Activated CD4-positive, CD25-positive, alpha-beta regulatory T cell treated with anti-CD3 and anti-CD28 coated beads, Interleukin-2, amount 50 U/mL, for 16 hours (primary cell): ENCODE measurements around the gene FUOM.
"Not testable (repeated sequence)": the region's sequence is repeated elsewhere in the genome, so short reads cannot be mapped to it uniquely, and the experiment has no call there.

Experiments used
- DNase-seq: peaks from one replicate; pipeline ENCODE4 v3.0.0-alpha.2; 2020; ENCODE audit warnings: low read depth, low spot score

The FUOM gene

DNA sequence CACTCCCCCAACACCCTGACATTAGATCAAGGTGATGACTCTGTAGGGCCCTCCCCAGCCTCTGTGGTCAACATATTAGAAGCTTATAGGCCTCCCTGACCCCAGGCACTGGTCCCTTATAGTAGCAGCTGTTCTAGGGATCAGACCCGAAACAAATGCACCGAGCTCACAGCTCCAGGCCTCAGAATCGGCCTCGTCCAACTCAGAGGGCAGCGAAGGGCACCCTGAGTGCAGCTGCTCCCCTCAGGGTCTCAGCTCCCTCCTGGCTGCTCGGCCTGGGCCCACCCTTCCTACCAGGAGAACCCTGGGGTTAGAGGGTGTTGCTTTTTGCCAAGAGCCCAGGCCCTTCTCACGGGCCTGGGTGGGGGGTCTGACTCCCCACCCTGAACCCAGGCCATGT lies 10.3 kb upstream of the FUOM start:
- DNase-seq = no peak

GRCh38 chr10:133367461-133367860 lies 9.6 kb upstream of the FUOM start:
- DNase-seq = not testable (repeated sequence)

DNA sequence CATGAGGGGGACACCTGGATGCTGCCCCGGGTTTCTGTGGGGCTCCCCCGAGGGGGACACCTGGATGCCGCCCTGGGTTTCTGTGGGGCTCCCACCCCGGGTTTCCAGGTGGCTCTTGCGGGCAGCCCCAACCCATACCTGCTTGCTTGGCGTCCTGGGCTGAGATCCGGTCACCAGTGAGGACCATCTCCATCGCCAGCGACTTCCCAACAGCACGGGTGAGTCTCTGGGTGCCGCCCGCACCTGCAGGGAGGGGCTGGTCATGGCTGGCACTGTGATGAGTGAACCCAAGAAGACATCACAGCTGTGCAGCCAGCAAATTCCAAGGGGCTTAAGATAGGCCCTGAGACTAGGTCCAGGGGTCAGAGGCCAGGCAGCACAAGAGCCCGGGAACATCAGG lies 8.9 kb upstream of the FUOM start:
- no peak for DNase-seq

GRCh38 chr10:133366130-133366478 lies 8.3 kb upstream of the FUOM start:
- no peak for DNase-seq

DNA sequence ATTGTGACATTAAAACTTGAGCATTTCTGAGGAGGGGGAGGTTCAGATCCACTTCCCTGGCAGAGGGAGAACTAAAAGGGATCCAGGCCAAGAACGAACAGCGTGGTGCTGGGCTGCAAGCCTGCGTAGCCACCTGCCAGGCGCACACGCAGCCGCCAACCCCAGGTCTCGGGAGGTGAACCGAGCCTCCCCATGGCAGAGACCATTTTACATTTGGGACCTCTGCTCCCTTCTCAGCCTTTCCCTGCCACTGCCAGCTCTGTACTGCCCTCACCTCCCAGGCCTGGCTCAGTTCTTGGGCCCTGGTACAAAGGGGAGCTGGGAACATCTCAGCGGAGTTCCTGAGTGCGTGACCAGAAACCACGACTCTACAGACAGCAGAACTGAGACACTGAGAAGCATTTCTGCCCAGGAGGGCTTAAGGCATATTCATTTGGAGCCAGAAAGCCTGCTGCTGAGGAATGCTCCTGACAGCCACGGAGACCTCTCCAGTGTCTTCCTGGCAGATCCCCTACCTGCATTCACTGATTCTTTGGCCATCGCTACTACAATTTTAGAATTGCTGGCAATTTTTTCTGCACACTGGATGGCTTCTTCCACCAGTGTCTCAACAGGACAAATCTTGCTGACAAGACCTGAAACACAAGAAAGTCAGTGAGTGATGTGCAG lies 7.8 kb upstream of the FUOM start:
- no peak for DNase-seq

DNA sequence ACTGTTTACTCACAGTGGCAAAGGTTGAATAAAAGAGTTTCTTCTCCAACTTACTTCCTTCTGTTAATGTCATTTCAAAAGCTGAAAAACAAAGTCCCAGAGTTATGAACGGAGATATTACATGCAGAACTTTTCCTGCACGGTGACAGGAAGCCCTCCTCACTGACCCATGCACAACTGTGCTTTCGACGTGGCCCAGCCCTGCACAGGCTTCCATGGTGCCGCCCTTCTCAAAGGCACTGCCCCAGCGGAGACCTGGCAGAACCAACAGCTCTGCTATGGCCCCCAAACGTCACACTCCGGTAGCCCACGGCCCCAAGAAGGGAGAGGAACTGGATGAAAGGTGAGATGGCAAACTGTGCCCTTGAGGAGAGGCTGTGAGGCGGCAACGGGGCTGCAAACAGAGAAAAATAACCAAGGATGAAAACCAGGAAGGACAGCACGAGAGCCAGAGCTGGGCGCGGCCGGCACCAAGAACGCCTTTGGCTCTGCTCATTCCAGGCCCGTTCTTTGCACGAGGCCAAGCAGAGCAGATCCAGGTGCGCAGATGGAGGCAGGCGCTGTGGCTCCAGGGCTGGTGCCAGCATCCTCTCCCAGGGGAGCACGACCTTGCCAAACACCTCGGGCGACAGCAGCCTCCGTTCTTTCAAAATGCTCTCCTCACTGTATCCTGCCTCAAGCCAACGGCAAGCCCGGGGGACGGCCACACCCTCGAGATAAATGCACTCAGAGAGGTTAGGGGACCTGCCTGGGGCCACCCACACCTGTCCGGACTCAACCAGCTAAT lies 7.0 kb upstream of the FUOM start:
- no peak for DNase-seq

DNA sequence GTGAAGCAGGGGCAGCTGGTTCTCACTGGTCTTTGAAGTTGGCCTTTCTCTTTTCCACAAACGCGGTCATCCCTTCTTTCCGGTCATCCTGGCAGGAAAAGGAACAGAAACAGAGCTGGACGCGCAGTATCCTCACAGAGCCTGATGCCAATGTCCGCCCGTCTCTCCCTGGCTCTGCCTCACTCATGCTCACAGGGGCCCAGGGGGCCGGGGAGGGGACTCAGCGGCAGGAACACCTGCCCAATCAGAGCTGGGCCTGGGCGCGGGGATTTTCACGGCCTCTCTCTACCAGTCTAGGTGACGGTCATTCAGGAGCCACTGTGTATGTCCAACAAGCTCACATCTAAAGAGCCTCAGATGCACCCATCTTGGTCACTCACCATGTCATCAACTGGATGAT lies 5.0 kb upstream of the FUOM start:
- DNase-seq = no peak

DNA sequence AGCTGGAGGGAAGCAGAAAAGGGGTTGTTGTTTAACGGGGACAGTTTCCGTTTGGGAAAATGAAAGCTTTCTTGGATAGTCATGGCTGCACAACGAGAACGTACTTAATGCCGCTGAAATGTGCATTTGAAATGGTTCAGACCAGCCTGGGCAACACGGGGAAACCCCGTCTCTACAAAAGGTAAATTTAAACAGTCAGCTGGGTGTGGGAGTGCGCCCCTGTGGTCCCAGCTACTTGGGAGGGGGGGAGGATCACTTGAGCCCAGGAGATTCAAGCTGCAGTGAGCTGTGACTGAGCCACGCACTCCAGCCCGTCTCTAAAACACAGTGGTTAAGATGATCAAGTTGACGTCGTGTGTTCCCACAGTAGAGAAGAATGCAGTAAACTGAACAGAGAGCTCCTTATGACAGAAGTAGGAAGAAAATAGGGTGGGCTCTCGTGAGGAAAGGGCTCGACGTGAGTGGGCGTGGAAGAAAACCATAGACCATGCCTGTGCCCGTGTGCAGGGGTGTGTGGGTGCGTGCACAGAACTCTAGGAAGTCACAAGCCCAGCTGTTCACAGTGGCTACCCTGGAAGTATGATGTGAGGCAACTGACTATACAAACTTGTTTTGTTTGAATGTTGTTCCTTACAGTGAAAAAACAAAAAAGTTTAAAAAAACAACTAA lies 4.1 kb upstream of the FUOM start:
- DNase-seq = no peak

GRCh38 chr10:133361227-133361626 lies 3.4 kb upstream of the FUOM start:
- no peak for DNase-seq

- no peak for DNase-seq
Measured at GRCh38 chr10:133359972-133360610, 2.3 kb upstream of the FUOM start.

- no peak for DNase-seq
Measured at GRCh38 chr10:133359554-133359971, 1.7 kb upstream of the FUOM start.

- no peak for DNase-seq
Measured at GRCh38 chr10:133358925-133359310, 1.1 kb upstream of the FUOM start.

DNA sequence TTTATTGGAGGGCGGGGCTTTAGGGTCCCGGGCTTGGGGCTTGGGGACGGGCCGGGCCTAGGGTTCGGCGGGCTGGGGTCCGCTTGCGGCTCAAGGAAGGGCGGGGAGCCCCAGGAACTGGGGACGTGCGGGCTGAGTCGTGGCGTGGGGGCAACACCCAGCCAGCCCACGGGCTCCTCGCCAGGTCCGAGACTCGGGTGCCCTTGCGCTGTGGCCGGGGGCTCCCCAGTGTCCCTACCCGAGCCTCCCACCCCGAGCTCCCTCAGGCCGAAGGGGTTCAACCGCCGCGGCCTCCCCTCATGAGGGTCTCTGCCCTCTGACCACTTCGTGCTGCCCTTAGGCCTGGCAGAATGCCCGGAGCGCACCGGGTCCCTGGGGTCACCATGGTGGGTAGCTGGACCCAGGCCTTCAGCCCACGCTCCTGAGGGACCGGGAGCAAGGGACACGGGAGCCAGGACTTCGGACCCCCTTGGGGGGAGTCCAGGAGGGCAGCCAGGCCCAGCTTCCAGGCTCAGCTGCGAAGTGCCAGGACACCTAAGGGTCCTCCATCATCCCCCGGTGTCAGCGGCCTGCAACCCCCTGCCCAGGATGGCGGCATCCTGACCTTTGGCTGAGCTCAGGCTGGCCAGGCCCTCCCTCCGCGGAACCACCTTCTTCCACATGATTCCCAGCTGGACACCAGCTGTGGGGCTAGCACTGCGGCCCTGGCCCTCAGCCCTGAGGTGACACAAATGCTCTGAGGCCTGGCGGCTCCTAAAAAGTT lies 524 bp upstream of the FUOM start:
- DNase-seq = no peak

DNA sequence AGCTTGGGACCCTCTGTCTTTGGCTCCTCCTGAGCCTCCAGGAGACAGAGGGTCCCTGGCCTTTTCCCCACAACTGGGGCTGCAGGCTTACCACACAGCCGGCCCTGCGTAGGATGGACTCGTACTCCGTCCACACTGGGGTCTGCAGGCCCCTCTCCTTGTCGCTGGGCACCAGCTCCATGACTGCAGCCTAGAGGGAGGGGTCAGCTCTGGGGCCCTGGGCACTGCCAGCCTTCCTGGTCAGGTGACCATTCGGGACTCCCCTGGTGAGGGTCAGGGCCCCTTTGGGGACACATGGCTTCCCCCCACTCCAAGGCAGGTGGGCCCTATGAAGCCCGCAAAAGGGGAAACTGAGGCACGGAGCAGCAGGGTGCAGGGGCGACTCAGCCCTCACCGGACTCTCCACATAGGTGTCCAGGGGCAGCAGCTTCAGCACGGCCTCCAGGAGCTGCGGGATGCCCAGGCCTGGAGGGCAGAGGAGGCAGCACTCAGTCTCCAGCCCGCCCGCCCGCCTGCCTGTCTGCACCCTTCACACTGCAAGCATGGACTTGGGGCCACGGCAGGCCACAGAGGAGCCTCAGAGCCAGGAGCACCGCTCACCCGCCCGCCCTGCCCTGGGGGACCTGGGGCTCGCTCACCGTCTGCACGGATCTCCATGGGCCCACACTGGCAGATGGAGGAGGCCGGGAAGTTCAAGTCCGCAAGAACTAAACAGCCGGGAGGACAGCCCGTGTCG lies 1.1 kb downstream of the FUOM start:
- no peak for DNase-seq

- no peak for DNase-seq
Measured at GRCh38 chr10:133355991-133356390, 1.8 kb downstream of the FUOM start.

DNA sequence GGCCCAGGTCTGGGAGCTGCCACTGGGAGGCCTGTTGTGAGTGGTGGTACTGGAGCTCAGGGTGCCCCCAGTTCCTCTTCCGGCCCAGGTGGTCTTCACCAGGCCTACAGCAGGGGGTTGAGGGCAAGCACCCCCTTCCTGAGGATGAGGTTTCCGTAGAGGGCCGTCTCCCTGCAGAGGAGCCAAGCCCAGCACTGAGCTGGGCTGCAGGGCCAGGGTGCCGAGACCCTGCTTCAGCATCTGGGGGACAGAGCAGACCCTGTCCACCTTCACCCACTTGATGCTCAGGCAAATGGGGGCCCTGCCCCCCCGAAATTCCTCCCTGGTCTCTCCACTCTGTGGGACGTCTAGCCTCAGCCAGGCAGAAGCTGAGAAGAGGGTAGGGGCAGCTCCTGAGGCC lies 2.6 kb downstream of the FUOM start:
- no peak for DNase-seq

- no peak for DNase-seq
Measured at GRCh38 chr10:133354672-133355240, 3.1 kb downstream of the FUOM start.

GRCh38 chr10:133353988-133354605 lies 3.7 kb downstream of the FUOM start:
- DNase-seq = no peak

GRCh38 chr10:133353202-133353959 lies 4.4 kb downstream of the FUOM start:
- DNase-seq = no peak
